Right renal pelvis (tissue), 4 donors: Measurements from ENCODE around the gene LRRC4C. TPM values are rescaled to one million over a fixed set of nuclear protein-coding genes. Genes with fewer than 3 reads are reported as not detected.

Experiments used
- DNase-seq, 4 donors: peaks; one replicate each; pipeline ENCODE4 v3.0.0-alpha.2; 2013; ENCODE audit warnings: low read depth in 4 of 4, low spot score in 3 of 4, missing footprints in 1 of 4
- polyA plus RNA-seq, 4 donors: library from polyadenylated mRNA; unstranded; fragments of 120-200 nt; gene quantifications; one replicate each; pipeline ENCODE4 v1.2.1, GENCODE V29; 2013; ENCODE audit not compliant: insufficient read length in 4 of 4

Gene LRRC4C
- polyA plus RNA-seq, 4 donors: 11.0 to 16.5 (median 14.2) TPM

- no peak for DNase-seq
Measured at GRCh38 chr11:40787224-40787623, 672.2 kb downstream of the LRRC4C start.

GRCh38 chr11:40763046-40763445 lies 696.4 kb downstream of the LRRC4C start:
- no peak for DNase-seq

- no peak for DNase-seq
Measured at GRCh38 chr11:40759341-40759740, 700.1 kb downstream of the LRRC4C start.

GRCh38 chr11:40754297-40754696 lies 705.2 kb downstream of the LRRC4C start:
- no peak for DNase-seq

- no peak for DNase-seq
Measured at GRCh38 chr11:40746282-40746681, 713.2 kb downstream of the LRRC4C start.

- no peak for DNase-seq
Measured at GRCh38 chr11:40732132-40732531, 727.3 kb downstream of the LRRC4C start.

- DNase-seq: peak in 2 of 4 donors; percentile 12 to 13
Measured at GRCh38 chr11:40722179-40722795, 737.2 kb downstream of the LRRC4C start.

- no peak for DNase-seq
Measured at GRCh38 chr11:40716344-40717130, 742.9 kb downstream of the LRRC4C start.

GRCh38 chr11:40713083-40713482 lies 746.4 kb downstream of the LRRC4C start:
- DNase-seq: no peak

GRCh38 chr11:40701027-40701426 lies 758.4 kb downstream of the LRRC4C start:
- no peak for DNase-seq

- DNase-seq: no peak
Measured at GRCh38 chr11:40689823-40690222, 769.6 kb downstream of the LRRC4C start.

GRCh38 chr11:40688369-40688768 lies 771.1 kb downstream of the LRRC4C start:
- no peak for DNase-seq

GRCh38 chr11:40686765-40687164 lies 772.7 kb downstream of the LRRC4C start:
- DNase-seq: no peak

- no peak for DNase-seq
Measured at GRCh38 chr11:40683010-40683409, 776.4 kb downstream of the LRRC4C start.

GRCh38 chr11:40679276-40679675 lies 780.2 kb downstream of the LRRC4C start:
- no peak for DNase-seq

GRCh38 chr11:40647295-40647694 lies 812.2 kb downstream of the LRRC4C start:
- DNase-seq: no peak

GRCh38 chr11:40642284-40642683 lies 817.2 kb downstream of the LRRC4C start:
- no peak for DNase-seq

GRCh38 chr11:40619654-40620053 lies 839.8 kb downstream of the LRRC4C start:
- DNase-seq: no peak

GRCh38 chr11:40606800-40607199 lies 852.7 kb downstream of the LRRC4C start:
- no peak for DNase-seq

- DNase-seq: no peak
Measured at GRCh38 chr11:40602866-40603552, 856.4 kb downstream of the LRRC4C start.

GRCh38 chr11:40597546-40598113 lies 861.8 kb downstream of the LRRC4C start:
- DNase-seq: no peak
